ENCODE results near the gene MYH14.

MYH14 gene

DNA sequence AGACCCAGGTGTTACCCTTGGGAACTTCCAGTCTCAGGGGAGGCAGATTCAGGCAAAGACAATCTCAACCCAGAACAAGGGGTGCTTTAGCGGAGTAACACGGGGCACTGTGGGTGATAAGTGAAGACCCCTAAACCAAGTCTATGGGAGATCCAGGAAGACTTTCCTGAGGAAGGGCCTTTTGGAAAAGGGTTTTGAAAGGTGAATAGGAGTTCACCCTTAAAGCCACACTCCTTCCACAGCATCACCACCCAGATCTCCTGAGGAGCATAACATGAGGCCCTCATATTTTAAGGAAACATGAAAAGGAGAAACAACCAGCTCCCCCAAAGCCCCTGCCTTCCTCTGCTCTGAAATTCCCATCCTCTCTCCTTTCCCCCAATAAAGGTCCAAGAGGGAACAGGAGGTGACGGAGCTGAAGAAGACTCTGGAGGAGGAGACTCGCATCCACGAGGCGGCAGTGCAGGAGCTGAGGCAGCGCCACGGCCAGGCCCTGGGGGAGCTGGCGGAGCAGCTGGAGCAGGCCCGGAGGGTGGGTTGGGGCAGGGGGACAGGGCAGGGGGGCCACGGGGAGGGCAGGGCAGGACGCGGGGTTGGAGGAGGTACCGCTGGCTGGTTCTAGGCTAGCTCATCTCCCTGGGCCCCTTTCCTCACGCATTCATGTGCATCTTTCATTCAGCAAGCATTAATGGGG, 73.1 kb downstream of the MYH14 start:
- TF ChIP-seq JUND (IDR thresholded peaks at IDR 0.05; ENCODE audit: low read depth) = no peak
- in situ Hi-C loops (cut with HindIII; ENCODE audit: low pct_unique_long_range_greater_than_20kb, low sequenced_read_pairs) = no loop called here
- DNase-seq (ENCODE audit: low read depth in 1 of 2, low spot score in 1 of 2) = no peak

DNA sequence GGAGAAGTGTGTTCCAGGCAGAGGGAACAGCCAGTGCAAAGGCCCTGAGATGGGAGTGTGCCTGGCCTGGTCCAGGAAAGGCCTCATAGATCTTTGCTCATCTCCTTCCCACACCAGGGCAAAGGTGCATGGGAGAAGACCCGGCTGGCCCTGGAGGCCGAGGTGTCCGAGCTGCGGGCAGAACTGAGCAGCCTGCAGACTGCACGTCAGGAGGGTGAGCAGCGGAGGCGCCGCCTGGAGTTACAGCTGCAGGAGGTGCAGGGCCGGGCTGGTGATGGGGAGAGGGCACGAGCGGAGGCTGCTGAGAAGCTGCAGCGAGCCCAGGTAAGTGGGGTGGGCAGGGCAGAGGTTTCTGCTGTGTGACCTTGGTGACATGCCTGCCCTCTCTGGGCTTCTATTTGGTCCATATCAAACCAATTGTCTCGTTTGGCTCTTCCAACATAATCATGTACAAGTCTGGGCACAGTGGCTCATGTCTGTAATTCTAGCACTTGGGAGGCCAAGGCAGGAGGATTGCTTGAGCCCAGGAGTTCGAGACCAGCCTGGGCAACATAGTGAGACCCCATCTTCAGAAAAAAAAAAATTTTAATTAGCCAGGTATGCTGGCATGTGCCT, 74.7 kb downstream of the MYH14 start:
- no peak for DNase-seq (ENCODE audit: low read depth in 1 of 2, low spot score in 1 of 2)
- in situ Hi-C loops (cut with HindIII; ENCODE audit: low pct_unique_long_range_greater_than_20kb, low sequenced_read_pairs) = no loop called here
- no peak for TF ChIP-seq JUND (IDR thresholded peaks at IDR 0.05; ENCODE audit: low read depth)

DNA sequence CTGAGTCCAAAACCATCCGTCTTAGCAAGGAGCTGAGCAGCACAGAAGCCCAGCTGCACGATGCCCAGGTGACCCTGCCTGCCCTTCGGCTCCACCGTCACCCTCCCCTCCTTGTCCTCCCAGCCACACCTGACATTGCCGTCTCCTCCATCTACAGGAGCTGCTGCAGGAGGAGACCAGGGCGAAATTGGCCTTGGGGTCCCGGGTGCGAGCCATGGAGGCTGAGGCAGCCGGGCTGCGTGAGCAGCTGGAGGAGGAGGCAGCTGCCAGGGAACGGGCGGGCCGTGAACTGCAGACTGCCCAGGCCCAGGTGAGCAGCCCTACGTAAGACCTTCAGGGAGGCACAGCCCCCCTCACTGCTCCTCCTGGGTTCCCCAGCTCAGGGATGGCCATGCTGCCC, 76.7 kb downstream of the MYH14 start:
- in situ Hi-C loops (cut with HindIII; ENCODE audit: low pct_unique_long_range_greater_than_20kb, low sequenced_read_pairs) = no loop called here
- no peak for TF ChIP-seq JUND (IDR thresholded peaks at IDR 0.05; ENCODE audit: low read depth)

DNA sequence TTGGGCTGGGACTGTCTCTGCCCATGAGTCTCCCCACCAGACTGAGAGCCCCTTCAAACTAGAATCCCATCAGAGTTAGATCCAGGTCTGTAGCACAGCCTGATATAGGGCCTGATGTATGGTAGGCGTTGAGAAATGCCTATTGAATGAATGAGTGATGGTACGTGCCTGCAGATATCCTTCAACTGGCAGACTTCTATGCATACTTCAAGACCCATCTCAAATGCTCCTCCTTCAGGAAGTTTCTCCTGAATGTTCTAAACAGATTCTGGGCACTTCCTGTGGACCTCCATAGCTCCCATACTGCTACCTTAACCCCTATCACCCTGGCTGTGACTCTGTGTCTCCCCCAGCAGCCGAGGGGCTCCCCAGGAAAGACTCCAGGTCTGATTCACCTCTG, 77.6 kb downstream of the MYH14 start:
- in situ Hi-C loops (cut with HindIII; ENCODE audit: low pct_unique_long_range_greater_than_20kb, low sequenced_read_pairs) = no loop called here
- no peak for TF ChIP-seq JUND (IDR thresholded peaks at IDR 0.05; ENCODE audit: low read depth)
- DNase-seq (ENCODE audit: low read depth in 1 of 2, low spot score in 1 of 2) = no peak

More for the DNA sequence above, 76.7 kb downstream of the MYH14 start:
- DNase-seq (ENCODE audit: low read depth in 1 of 2, low spot score in 1 of 2) = no peak

DNA sequence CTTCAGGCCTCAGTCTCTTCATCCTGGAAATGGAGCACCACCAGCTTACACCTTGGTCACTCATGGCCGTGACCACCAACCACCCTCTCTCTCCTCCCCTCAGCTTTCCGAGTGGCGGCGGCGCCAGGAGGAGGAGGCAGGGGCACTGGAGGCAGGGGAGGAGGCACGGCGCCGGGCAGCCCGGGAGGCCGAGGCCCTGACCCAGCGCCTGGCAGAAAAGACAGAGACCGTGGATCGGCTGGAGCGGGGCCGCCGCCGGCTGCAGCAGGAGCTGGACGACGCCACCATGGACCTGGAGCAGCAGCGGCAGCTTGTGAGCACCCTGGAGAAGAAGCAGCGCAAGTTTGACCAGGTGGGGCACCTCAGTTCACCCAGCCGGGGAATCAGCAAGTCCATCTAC, 78.1 kb downstream of the MYH14 start:
- no peak for TF ChIP-seq JUND (IDR thresholded peaks at IDR 0.05; ENCODE audit: low read depth)
- no peak for DNase-seq (ENCODE audit: low read depth in 1 of 2, low spot score in 1 of 2)
- in situ Hi-C loops (cut with HindIII; ENCODE audit: low pct_unique_long_range_greater_than_20kb, low sequenced_read_pairs) = no loop called here

DNA sequence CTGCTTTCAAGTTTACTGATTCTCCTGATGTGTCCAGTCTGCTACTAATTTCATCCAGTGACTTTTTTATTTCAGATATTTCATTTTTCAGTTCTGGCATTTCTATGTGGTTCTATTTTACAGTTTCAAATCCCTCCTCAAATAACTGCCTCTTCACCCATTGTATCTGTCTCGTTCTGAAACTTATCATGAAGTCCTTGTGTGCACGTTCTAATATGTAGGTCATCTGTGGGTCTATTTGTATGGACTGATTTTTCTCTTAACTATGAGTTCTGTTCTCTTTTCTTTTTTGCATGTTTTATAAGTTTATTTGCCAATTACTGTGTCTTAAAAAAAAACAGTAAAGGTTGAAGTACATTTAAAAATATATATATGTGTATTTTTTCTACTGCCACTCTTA, 82.4 kb downstream of the MYH14 start:
- DNase-seq (ENCODE audit: low read depth in 1 of 2, low spot score in 1 of 2) = no peak
- no peak for TF ChIP-seq JUND (IDR thresholded peaks at IDR 0.05; ENCODE audit: low read depth)
- in situ Hi-C loops (cut with HindIII; ENCODE audit: low pct_unique_long_range_greater_than_20kb, low sequenced_read_pairs) = no loop called here

DNA sequence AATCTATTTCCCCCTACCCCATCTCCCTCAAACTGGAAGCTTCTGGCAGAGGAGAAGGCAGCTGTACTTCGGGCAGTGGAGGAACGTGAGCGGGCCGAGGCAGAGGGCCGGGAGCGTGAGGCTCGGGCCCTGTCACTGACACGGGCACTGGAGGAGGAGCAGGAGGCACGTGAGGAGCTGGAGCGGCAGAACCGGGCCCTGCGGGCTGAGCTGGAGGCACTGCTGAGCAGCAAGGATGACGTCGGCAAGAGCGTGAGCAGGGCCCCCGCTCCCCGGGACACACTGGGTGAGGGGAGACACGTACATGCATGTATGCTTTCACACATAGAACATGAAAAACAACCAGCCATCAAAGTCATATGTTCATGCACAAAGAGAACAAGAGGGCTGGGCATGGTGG, 83.0 kb downstream of the MYH14 start:
- DNase-seq (ENCODE audit: low read depth in 1 of 2, low spot score in 1 of 2) = no peak
- TF ChIP-seq JUND (IDR thresholded peaks at IDR 0.05; ENCODE audit: low read depth) = no peak
- in situ Hi-C loops (cut with HindIII; ENCODE audit: low pct_unique_long_range_greater_than_20kb, low sequenced_read_pairs) = no loop called here

DNA sequence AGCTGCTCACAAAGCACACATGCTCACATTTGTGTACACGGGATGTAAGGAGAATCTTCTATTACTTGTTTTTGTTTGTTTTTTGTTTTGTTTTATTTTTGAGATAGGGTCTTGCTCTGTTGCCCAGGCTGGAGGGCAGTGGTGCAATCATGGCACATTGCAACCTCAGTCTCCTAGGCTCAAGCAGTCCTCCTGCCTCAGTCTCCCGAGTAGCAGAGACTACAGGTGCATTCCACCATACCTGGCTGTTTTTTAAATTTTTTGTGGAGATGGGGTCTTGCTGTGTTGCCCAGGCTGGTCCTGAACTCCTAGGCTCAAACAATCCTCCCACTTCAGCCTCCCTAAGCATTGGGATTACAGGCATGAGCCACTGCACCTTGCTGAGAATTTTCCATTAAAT, 83.9 kb downstream of the MYH14 start:
- DNase-seq (ENCODE audit: low read depth in 1 of 2, low spot score in 1 of 2) = no peak
- TF ChIP-seq JUND (IDR thresholded peaks at IDR 0.05; ENCODE audit: low read depth) = no peak
- in situ Hi-C loops (cut with HindIII; ENCODE audit: low pct_unique_long_range_greater_than_20kb, low sequenced_read_pairs) = no loop called here

DNA sequence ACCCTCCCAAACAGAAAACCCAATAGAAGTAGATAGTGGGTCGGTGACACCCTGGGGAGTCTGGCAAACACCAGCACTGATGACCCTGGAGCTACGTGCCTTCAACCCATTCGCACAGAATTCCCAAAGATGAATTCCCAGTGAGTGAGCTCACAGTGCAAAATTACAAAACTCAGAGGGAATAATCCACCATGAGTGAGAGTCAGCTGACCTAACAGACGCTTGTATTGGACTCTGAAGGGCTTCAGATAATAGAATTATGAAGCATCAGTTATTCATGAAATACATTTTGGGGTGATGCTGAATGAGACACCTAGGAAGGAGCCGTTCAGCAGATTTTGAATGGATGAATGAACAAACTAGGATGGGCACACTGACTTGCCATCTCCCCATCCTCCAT, 85.5 kb downstream of the MYH14 start:
- no peak for TF ChIP-seq JUND (IDR thresholded peaks at IDR 0.05; ENCODE audit: low read depth)
- in situ Hi-C loops (cut with HindIII; ENCODE audit: low pct_unique_long_range_greater_than_20kb, low sequenced_read_pairs) = no loop called here
- DNase-seq (ENCODE audit: low read depth in 1 of 2, low spot score in 1 of 2) = no peak

DNA sequence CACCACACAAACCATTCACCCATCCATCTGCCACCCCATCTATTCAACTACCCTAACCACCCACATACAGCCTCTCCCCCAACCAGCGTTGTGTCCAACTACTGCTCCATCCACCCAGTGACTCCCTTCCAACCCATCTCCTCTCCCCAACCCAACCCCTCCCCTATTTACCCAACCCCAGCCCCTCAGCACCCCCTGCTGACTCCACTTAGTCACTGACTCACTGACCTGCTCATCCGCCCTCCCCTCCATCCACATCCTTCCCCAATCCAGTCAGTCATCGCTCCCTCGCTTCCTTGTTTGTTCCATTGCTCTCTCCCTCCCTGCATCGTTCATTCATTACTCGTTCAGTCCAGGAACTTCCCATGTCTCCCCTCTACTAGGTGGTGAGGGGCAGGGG, 86.6 kb downstream of the MYH14 start:
- no peak for DNase-seq (ENCODE audit: low read depth in 1 of 2, low spot score in 1 of 2)
- in situ Hi-C loops (cut with HindIII; ENCODE audit: low pct_unique_long_range_greater_than_20kb, low sequenced_read_pairs) = no loop called here
- no peak for TF ChIP-seq JUND (IDR thresholded peaks at IDR 0.05; ENCODE audit: low read depth)

DNA sequence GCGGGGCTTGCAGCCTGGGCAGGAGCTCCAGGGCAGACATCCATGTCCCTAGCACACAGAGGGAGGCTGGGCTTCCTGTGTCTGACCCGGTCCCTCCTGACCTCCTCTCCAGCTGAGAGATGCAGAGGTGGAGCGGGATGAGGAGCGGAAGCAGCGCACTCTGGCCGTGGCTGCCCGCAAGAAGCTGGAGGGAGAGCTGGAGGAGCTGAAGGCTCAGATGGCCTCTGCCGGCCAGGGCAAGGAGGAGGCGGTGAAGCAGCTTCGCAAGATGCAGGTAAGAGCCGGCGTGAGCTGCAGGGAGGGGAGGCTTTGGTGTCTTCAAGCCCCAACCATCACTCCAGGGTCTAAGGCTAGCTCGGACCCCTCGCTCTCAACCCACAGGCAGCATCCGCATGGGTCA, 87.4 kb downstream of the MYH14 start:
- DNase-seq (ENCODE audit: low read depth in 1 of 2, low spot score in 1 of 2) = no peak
- TF ChIP-seq JUND (IDR thresholded peaks at IDR 0.05; ENCODE audit: low read depth) = no peak
- in situ Hi-C loops (cut with HindIII; ENCODE audit: low pct_unique_long_range_greater_than_20kb, low sequenced_read_pairs) = no loop called here

DNA sequence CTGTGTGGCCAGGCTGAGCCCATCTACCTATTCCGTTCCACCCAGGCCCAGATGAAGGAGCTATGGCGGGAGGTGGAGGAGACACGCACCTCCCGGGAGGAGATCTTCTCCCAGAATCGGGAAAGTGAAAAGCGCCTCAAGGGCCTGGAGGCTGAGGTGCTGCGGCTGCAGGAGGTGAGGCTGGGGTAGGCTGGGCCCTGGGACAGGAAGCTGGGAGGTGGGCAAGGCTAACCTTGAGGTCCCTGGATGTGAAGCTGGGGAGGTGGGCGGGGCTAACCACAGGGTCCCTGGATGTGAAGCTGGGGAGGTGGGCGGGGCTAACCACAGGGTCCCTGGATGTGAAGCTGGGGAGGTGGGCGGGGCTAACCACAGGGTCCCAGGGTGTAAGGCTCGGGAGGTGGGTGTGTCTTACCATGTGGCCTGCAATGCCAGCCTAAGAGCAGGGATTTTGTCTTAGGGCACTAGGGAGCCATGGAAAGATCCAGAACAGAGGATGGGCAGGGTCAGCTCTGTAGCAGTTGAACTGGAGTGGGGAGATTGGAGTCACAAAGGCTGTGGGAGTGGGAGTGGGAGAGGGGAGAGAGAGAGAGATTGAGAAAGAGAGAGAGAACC, 88.9 kb downstream of the MYH14 start:
- DNase-seq (ENCODE audit: low read depth in 1 of 2, low spot score in 1 of 2) = no peak
- no peak for TF ChIP-seq JUND (IDR thresholded peaks at IDR 0.05; ENCODE audit: low read depth)
- in situ Hi-C loops (cut with HindIII; ENCODE audit: low pct_unique_long_range_greater_than_20kb, low sequenced_read_pairs) = no loop called here

DNA sequence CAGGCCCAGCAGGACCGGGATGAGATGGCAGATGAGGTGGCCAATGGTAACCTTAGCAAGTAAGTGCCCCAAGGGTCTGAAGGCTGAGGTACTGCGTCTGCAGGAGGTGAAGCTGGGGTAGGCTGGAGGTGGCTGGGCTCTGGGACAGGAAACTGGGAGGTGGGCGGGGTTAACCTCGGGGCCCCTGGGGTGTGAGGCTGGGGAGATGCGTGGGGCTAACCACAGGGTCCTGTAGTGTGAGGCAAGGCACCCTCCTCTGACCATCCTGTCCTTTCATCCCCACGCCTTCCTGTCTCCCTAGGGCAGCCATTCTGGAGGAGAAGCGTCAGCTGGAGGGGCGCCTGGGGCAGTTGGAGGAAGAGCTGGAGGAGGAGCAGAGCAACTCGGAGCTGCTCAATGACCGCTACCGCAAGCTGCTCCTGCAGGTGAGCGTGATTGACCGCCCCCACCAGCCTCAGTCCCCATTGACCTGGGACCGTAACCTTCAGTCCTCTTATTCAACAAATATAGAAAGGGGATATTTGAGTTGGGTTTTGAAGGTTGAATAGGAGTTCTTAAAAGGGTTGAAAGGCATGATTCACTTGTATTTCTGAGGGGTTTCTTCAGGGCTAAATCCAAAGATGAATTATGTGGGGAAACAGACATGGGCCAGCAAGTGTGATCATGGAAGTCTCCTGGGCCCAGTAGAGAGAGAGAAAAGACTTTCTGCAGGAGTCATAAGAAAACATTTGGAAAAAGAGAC, 90.0 kb downstream of the MYH14 start:
- DNase-seq (ENCODE audit: low read depth in 1 of 2, low spot score in 1 of 2) = no peak
- in situ Hi-C loops (cut with HindIII; ENCODE audit: low pct_unique_long_range_greater_than_20kb, low sequenced_read_pairs) = no loop called here
- TF ChIP-seq JUND (IDR thresholded peaks at IDR 0.05; ENCODE audit: low read depth) = no peak

Measured in T47D (cell line).